Fibroblast of peridontal ligament (primary cell): ENCODE measurements around the gene HOXB4.

ENCODE experiments used
- DNase-seq: peaks from one replicate; pipeline ENCODE4 v3.0.0-alpha.2; 2010; ENCODE audit errors: extremely low read depth

Gene HOXB4

GRCh38 chr17:48601539-48602425 is 23.6 kb upstream of the HOXB4 start:
- DNase-seq, result no peak

- no peak for DNase-seq
Measured at GRCh38 chr17:48601207-48601538, 23.0 kb upstream of the HOXB4 start.

- DNase-seq, result no peak
Measured at GRCh38 chr17:48600244-48601098, 22.3 kb upstream of the HOXB4 start.

- no peak for DNase-seq
Measured at GRCh38 chr17:48599354-48599753, 21.2 kb upstream of the HOXB4 start.

- no peak for DNase-seq
Measured at GRCh38 chr17:48598736-48599135, 20.6 kb upstream of the HOXB4 start.

- DNase-seq, result no peak
Measured at GRCh38 chr17:48597778-48598631, 19.9 kb upstream of the HOXB4 start.

- DNase-seq, result no peak
Measured at GRCh38 chr17:48597528-48597777, 19.3 kb upstream of the HOXB4 start.

GRCh38 chr17:48596735-48597527 is 18.8 kb upstream of the HOXB4 start:
- no peak for DNase-seq

- no peak for DNase-seq
Measured at GRCh38 chr17:48596000-48596734, 18.0 kb upstream of the HOXB4 start.

GRCh38 chr17:48595278-48595999 is 17.3 kb upstream of the HOXB4 start:
- no peak for DNase-seq

GRCh38 chr17:48594538-48595277 is 16.6 kb upstream of the HOXB4 start:
- no peak for DNase-seq

GRCh38 chr17:48593840-48594537 is 15.8 kb upstream of the HOXB4 start:
- peak; percentile 37 for DNase-seq

GRCh38 chr17:48593126-48593829 is 15.1 kb upstream of the HOXB4 start, which contains the start of gene HOXB5:
Gene HOXB5, minus strand, starts transcription at chr17:48593779. Its CDS starts 97 bp downstream, at chr17:48593682.
- no peak for DNase-seq

GRCh38 chr17:48592577-48592976 is 14.4 kb upstream of the HOXB4 start:
- DNase-seq, result no peak

GRCh38 chr17:48592057-48592514 is 13.9 kb upstream of the HOXB4 start:
- no peak for DNase-seq

GRCh38 chr17:48591255-48592056 is 13.3 kb upstream of the HOXB4 start:
- DNase-seq, result no peak

- DNase-seq, result no peak
Measured at GRCh38 chr17:48590607-48591161, 12.5 kb upstream of the HOXB4 start.
